Suprapubic skin (tissue), 4 donors: ENCODE results near the gene ART3. TPM values are rescaled to one million over a fixed set of nuclear protein-coding genes. Genes with fewer than 3 reads are reported as not detected.
A peak's percentile ranks its signal among the peaks of the same experiment; 100 is the strongest.

Experiments used
- DNase-seq, 2 donors: peaks; one replicate each; pipeline ENCODE4 v3.0.0-alpha.2; 2019; ENCODE audit warnings: low spot score in 2 of 2
- H3K27ac ChIP-seq: fragments of 200-600 bp; sonication (generic); one replicate; pipeline ENCODE4 v1.5.1; 2019
- H3K27me3 ChIP-seq: fragments of 200-600 bp; sonication (generic); one replicate; pipeline ENCODE4 v1.5.1; 2019
- H3K36me3 ChIP-seq: fragments of 200-600 bp; sonication (generic); one replicate; pipeline ENCODE4 v1.5.1; 2019
- H3K4me1 ChIP-seq: fragments of 200-600 bp; sonication (generic); one replicate; pipeline ENCODE4 v1.5.1; 2019
- H3K4me3 ChIP-seq: fragments of 200-600 bp; sonication (generic); one replicate; pipeline ENCODE4 v1.5.1; 2019; ENCODE audit warnings: mild to moderate bottlenecking
- H3K9me3 ChIP-seq: fragments of 200-600 bp; sonication (generic); one replicate; pipeline ENCODE4 v1.5.1; 2019
- EP300 ChIP-seq: sonication (generic); formaldehyde crosslinking; IDR thresholded peaks from one replicate; pipeline ENCODE4 v1.6.1; 2017; ENCODE audit warnings: antibody characterized with exemption
- POLR2A ChIP-seq, 2 donors: fragments of 450-650 bp; IDR thresholded peaks; one replicate each; pipeline ENCODE4 v1.6.1; 2017; ENCODE audit warnings: antibody characterized with exemption in 2 of 2, mild to moderate bottlenecking in 2 of 2, moderate library complexity in 2 of 2
- POLR2AphosphoS5 ChIP-seq, 3 donors: sonication (generic); formaldehyde crosslinking; IDR thresholded peaks; one replicate each; pipeline ENCODE4 v1.6.1; 2017; ENCODE audit warnings: antibody characterized with exemption in 3 of 3
- whole genome bisulfite sequencing: methylation state at CpG from one replicate; pipeline ENCODE4 v1.1.5; 2018; 5-methylcytosine and 5-hydroxymethylcytosine counted together
- total RNA-seq, 4 donors: library from RNA; depleted of rRNA; stranded (reverse); fragments of >200 nt; gene quantifications; one replicate each; pipeline ENCODE4 v1.1.0, GENCODE V29; 2016
- TF ChIP-seq, protein P1 (sequence below), 2 donors: fragments of 200-600 bp in 1 of 2; fragments of 450-650 bp in 1 of 2; sonication (generic) in 1 of 2; IDR thresholded peaks; one replicate each; pipeline ENCODE4 v1.5.1; 2016 to 2019; ENCODE audit warnings: antibody characterized with exemption in 2 of 2, mild to moderate bottlenecking in 1 of 2, moderate library complexity in 1 of 2

The ART3 gene
- total RNA-seq, 4 donors from 2014 or later, result 0.48 to 1.5 TPM; not detected in 2

DNA sequence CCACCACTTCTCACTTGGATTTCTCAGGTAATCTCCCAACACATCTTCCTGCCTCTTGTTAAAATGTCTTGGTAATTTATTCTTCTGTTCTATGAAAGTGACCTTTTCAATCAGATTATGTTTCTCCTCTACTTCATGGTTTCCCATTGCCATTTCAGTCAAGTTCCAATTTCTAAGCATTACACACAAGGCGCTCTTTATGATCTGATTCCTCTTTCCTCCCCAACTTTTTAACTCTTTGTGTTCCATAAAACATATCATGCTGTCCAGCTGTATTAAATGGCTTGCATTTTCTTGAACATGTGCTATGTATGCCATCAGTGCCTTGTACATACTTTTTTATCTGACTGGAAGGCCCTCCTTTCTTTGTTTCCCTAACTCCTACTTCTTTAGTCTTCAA lies 13.1 kb upstream of the ART3 start:
- H3K9me3 ChIP-seq, result no peaks in the 10 kb centered on the region
- no peaks in the 10 kb centered on the region for H3K27me3 ChIP-seq
- no peak overlapping the region for H3K4me3 ChIP-seq
- no peak for TF ChIP-seq POLR2A (IDR thresholded peaks at IDR 0.05)
- TF ChIP-seq, protein P1, sequence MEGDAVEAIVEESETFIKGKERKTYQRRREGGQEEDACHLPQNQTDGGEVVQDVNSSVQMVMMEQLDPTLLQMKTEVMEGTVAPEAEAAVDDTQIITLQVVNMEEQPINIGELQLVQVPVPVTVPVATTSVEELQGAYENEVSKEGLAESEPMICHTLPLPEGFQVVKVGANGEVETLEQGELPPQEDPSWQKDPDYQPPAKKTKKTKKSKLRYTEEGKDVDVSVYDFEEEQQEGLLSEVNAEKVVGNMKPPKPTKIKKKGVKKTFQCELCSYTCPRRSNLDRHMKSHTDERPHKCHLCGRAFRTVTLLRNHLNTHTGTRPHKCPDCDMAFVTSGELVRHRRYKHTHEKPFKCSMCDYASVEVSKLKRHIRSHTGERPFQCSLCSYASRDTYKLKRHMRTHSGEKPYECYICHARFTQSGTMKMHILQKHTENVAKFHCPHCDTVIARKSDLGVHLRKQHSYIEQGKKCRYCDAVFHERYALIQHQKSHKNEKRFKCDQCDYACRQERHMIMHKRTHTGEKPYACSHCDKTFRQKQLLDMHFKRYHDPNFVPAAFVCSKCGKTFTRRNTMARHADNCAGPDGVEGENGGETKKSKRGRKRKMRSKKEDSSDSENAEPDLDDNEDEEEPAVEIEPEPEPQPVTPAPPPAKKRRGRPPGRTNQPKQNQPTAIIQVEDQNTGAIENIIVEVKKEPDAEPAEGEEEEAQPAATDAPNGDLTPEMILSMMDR (IDR thresholded peaks at IDR 0.05), result no peak
- TF ChIP-seq POLR2AphosphoS5 (IDR thresholded peaks at IDR 0.05), result no peak
- no peak for TF ChIP-seq EP300
- H3K36me3 ChIP-seq, result no peaks in the 10 kb centered on the region
- H3K4me1 ChIP-seq, result no peaks in the 10 kb centered on the region
- H3K27ac ChIP-seq, result no peak overlapping the region
- DNase-seq, result no peak
- WGBS, result 76% methylated on average over 1 of the region's 1 CpG

DNA sequence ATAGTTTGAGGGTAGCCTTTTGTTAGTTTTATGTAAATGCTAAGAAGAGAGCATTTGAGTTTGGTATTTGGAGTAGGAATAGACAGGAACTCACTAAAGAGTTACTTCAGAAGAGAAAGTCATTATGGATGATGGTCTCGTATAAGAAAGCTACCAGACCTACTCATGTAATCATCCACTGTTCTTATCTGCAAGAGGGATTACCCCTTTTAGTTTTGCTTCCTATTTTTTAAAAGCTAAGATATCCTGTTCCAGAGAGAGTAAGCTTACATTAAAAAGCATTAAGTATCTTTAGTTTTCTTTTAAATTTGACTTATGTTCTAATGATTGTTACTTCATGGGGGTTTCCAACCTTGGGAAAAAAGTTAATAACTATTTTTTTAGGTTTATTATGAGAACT lies 12.5 kb upstream of the ART3 start:
- no peaks in the 10 kb centered on the region for H3K4me1 ChIP-seq
- no peak for DNase-seq
- no peaks in the 10 kb centered on the region for H3K36me3 ChIP-seq
- no peak overlapping the region for H3K4me3 ChIP-seq
- 53% methylated on average over 1 of the region's 1 CpG for WGBS
- H3K27ac ChIP-seq, result no peak overlapping the region
- no peak for TF ChIP-seq EP300
- TF ChIP-seq, protein P1 (IDR thresholded peaks at IDR 0.05), result no peak
- TF ChIP-seq POLR2AphosphoS5 (IDR thresholded peaks at IDR 0.05), result no peak
- no peak for TF ChIP-seq POLR2A (IDR thresholded peaks at IDR 0.05)
- no peaks in the 10 kb centered on the region for H3K9me3 ChIP-seq
- no peaks in the 10 kb centered on the region for H3K27me3 ChIP-seq

DNA sequence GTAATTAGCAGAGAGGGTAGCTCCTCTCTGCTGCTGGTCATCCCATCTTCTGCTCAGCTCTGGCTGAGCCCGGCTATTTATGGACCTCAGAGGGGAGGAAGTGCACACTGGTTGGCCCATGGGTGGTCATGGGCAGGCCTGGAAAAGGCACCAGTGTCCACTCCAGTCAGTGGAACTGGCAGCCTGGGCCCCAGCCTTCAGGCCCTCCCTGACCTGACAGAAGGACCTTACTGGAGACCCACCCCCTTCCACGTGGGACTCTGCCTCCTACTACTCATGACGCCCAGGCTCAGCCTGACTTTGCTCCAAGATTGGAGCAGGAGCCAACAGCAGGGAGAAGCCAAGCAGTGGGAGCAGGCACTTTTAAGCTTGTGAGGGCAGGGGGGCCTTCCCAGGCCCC lies 8.0 kb upstream of the ART3 start:
- WGBS, result 71% methylated on average over 1 of the region's 3 CpGs
- DNase-seq, result no peak
- TF ChIP-seq POLR2AphosphoS5 (IDR thresholded peaks at IDR 0.05), result no peak
- no peak for TF ChIP-seq EP300
- TF ChIP-seq POLR2A (IDR thresholded peaks at IDR 0.05), result no peak
- TF ChIP-seq, protein P1 (IDR thresholded peaks at IDR 0.05), result no peak

DNA sequence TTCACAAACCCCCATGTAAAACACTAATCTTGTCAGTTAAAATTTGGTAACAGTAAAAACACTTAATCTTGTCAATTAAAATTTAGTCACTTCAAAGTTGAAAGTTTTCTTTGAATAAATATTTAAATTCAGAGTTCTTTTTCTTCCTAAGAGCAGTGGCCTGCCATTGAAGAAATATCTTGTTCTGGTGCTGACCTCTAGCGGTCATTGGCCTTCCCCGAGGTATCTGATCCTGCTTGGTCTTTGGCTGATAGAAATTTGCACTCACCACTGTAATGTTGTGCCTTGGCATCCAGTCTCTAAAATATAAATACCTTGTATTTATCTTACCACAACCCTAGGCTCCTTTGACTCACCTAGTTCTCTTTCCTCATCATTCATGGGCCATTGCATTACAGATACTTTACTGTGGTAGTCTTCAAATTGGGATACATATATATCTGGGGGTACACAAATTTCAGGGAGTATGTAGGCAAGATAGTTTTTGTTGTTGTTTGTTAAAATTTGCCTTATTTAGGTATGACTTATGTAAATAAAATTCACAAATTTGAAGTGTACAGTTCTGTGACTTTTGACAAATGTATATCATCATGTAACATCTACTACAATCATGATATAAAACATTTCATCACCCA lies 6.7 kb upstream of the ART3 start:
- Histone ChIP-seq H3K36me3 (no peaks in the 10 kb centered on the region), H3K4me1 (no peaks in the 10 kb centered on the region), H3K4me3 (no peak overlapping the region), H3K9me3 (no peaks in the 10 kb centered on the region), H3K27ac (no peak overlapping the region), H3K27me3 (no peaks in the 10 kb centered on the region)
- TF ChIP-seq, protein P1 (IDR thresholded peaks at IDR 0.05), result peak; percentile 26 to 77
- TF ChIP-seq POLR2A (IDR thresholded peaks at IDR 0.05), result no peak
- no peak for TF ChIP-seq POLR2AphosphoS5 (IDR thresholded peaks at IDR 0.05)
- no peak for TF ChIP-seq EP300
- 1% methylated on average over 2 of the region's 2 CpGs for WGBS
- DNase-seq, result no peak

More for the DNA sequence above, 8.0 kb upstream of the ART3 start:
- H3K4me3 ChIP-seq, result no peak overlapping the region
- H3K27ac ChIP-seq, result no peak overlapping the region
- H3K4me1 ChIP-seq, result no peaks in the 10 kb centered on the region
- no peaks in the 10 kb centered on the region for H3K9me3 ChIP-seq
- no peaks in the 10 kb centered on the region for H3K36me3 ChIP-seq
- no peaks in the 10 kb centered on the region for H3K27me3 ChIP-seq

DNA sequence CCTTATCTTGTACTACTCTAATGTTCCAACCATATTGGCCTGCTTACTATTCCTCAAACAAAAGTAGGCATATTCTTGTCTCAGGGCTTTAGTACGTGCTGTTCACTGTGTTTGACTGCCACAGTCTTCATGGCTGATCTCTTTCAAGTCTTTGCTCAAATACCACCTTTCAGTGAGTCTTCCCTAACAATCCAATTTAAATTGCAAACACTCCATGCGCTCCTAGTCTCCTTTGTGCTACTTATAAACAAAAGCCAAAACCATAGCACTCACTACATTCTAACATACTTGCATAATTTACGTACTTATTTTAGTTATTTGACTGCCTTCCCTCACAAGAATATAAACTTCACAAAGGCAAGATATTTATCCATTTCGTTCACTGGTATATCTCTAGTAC lies 1.7 kb upstream of the ART3 start:
- no peak for DNase-seq
- Histone ChIP-seq H3K27me3 (no peaks in the 10 kb centered on the region), H3K4me1 (no peaks in the 10 kb centered on the region), H3K9me3 (no peaks in the 10 kb centered on the region), H3K36me3 (no peaks in the 10 kb centered on the region), H3K4me3 (no peak overlapping the region), H3K27ac (no peak overlapping the region)
- WGBS, result 85% methylated on average over 4 of the region's 4 CpGs
- TF ChIP-seq POLR2A (IDR thresholded peaks at IDR 0.05), result no peak
- TF ChIP-seq, protein P1 (IDR thresholded peaks at IDR 0.05), result no peak
